ENCODE data around the gene TERB1. TPM values are rescaled to one million over a fixed set of nuclear protein-coding genes. Genes with fewer than 3 reads are reported as not detected.

The TERB1 gene
- total and polyA plus RNA-seq, 2 experiments from 2014 or later, result 0.07 TPM; not detected in 1

- Histone ChIP-seq H3K27me3 (no peaks in the 10 kb centered on the region), H4K20me1 (ENCODE audit: insufficient read depth, poor library complexity, severe bottlenecking) (peaks cover 5% of the 10 kb centered on the region), H3K36me3 (replicated peaks; ENCODE audit: insufficient read depth, low read depth) (no peaks in the 10 kb centered on the region), H3K27ac (no peak overlapping the region), H3K9me3 (ENCODE audit: low read depth) (no peaks in the 10 kb centered on the region), H2AFZ (no peak overlapping the region), H3K79me2 (peaks cover 23% of the 10 kb centered on the region), H3K4me3 (no peak overlapping the region), H3K4me1 (ENCODE audit: insufficient read depth) (peaks cover 8% of the 10 kb centered on the region), H3K4me2 (no peak overlapping the region), H3K9me2 (replicated peaks; ENCODE audit: insufficient read depth) (no peaks in the 10 kb centered on the region)
- no peak for DNase-seq (ENCODE audit: low spot score)
- no peak for TF ChIP-seq EZH2 (IDR thresholded peaks at IDR 0.05; ENCODE audit: borderline replicate concordance)
- TF ChIP-seq CTCF (IDR thresholded peaks at IDR 0.05; ENCODE audit: poor library complexity), result no peak
- no peak for TF ChIP-seq EZH2phosphoT487 (IDR thresholded peaks at IDR 0.05; ENCODE audit: low read depth, severe bottlenecking, unreplicated experiment)
- WGBS (ENCODE audit: low lambda C conversion rate, missing lambda C conversion rate), result 76% methylated on average over 7 of the region's 7 CpGs
Measured at GRCh38 chr16:66832661-66833305, 31.4 kb upstream of the TERB1 start.

- no peak overlapping the region for H3K4me3 ChIP-seq
- H3K9me2 ChIP-seq (replicated peaks; ENCODE audit: insufficient read depth), result no peaks in the 10 kb centered on the region
- H4K20me1 ChIP-seq (ENCODE audit: insufficient read depth, poor library complexity, severe bottlenecking), result peaks cover 5% of the 10 kb centered on the region
- no peaks in the 10 kb centered on the region for H3K36me3 ChIP-seq (replicated peaks; ENCODE audit: insufficient read depth, low read depth)
- no peak overlapping the region for H3K27ac ChIP-seq
- no peaks in the 10 kb centered on the region for H3K9me3 ChIP-seq (ENCODE audit: low read depth)
- H3K27me3 ChIP-seq, result no peaks in the 10 kb centered on the region
- H2AFZ ChIP-seq, result no peak overlapping the region
- no peak for DNase-seq (ENCODE audit: low spot score)
- no peak overlapping the region for H3K4me2 ChIP-seq
- H3K4me1 ChIP-seq (ENCODE audit: insufficient read depth), result peaks cover 8% of the 10 kb centered on the region
- TF ChIP-seq CTCF (IDR thresholded peaks at IDR 0.05; ENCODE audit: poor library complexity), result no peak
- 93% methylated on average over 3 of the region's 3 CpGs for WGBS (ENCODE audit: low lambda C conversion rate, missing lambda C conversion rate)
- H3K79me2 ChIP-seq, result peaks cover 29% of the 10 kb centered on the region
Measured at GRCh38 chr16:66832190-66832589, 30.8 kb upstream of the TERB1 start.

DNA sequence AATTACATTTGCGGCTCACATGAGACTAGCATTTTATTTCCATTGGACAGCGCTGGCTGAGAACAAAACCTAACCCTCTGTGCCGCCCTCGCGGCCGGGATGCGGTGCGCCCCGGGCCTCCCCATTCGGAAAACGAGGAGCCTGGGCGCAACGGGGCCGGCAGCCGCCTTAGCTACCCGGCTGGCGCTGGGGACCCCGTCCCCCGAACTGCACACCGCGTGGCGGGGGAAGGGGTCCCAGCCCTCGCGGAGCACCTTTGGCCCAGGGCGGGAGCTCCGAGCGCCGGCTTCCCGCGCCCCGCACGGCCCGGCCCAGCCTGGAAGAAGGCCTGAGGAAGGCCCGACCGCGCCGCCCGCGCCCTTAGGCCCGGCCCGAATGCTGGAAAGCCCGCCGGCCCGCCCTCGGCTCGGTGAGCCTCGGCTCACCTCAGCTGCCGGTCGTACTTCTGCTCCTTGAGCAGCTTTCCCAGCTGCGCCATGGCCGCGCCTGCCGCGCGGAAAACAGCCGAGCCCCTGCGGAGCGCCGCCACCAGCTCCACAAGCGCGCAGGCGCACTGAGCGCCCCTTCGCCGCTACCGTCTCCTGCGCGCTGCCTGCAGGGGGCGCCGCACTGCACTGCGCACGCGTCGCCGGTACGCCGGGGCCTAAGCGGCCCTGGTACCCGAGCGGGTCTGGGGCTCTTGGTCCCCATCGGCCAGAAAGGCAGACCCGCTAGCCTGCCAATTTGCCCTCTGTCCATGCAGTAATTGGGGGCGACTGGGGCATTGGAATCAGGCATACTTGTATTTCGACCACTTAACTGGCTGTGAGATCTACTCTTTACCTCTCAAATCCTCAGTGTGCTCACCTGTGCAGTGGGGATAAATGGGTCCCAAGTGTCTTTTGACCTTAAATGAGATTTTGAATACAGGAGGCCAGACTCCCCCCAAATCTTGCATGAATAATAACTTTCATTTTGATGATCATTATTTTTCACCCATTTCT, 29.3 kb upstream of the TERB1 start, which contains the start of gene NAE1:
NAE1 (minus strand) TSS at position 555 of the 983 bp plus-strand sequence; CDS start at position 478, 77 bp downstream.
- H3K4me1 ChIP-seq (ENCODE audit: insufficient read depth), result peaks cover 8% of the 10 kb centered on the region
- H3K9me3 ChIP-seq (ENCODE audit: low read depth), result no peaks in the 10 kb centered on the region
- H3K4me2 ChIP-seq, result peak within 1 kb of the TSS; percentile 71
- no peak for TF ChIP-seq EZH2 (IDR thresholded peaks at IDR 0.05; ENCODE audit: borderline replicate concordance)
- TF ChIP-seq CTCF (IDR thresholded peaks at IDR 0.05; ENCODE audit: poor library complexity), result peak; percentile 99
- H3K79me2 ChIP-seq, result peaks cover 44% of the 10 kb centered on the region
- no peaks in the 10 kb centered on the region for H3K27me3 ChIP-seq
- DNase-seq (ENCODE audit: low spot score), result peak; percentile 96
- peak within 1 kb of the TSS; percentile 74 for H3K4me3 ChIP-seq
- no peaks in the 10 kb centered on the region for H3K36me3 ChIP-seq (replicated peaks; ENCODE audit: insufficient read depth, low read depth)
- peak within 1 kb of the TSS; percentile 88 for H3K27ac ChIP-seq
- H4K20me1 ChIP-seq (ENCODE audit: insufficient read depth, poor library complexity, severe bottlenecking), result peaks cover 5% of the 10 kb centered on the region
- WGBS (ENCODE audit: low lambda C conversion rate, missing lambda C conversion rate), result 2% methylated on average over 78 of the region's 84 CpGs
- H2AFZ ChIP-seq, result peak within 1 kb of the TSS; percentile 74
- H3K9me2 ChIP-seq (replicated peaks; ENCODE audit: insufficient read depth), result no peaks in the 10 kb centered on the region

Measured in hepatocyte (in vitro differentiated cells).